ENCODE results near the gene KCNT1. TPM values are rescaled to one million over a fixed set of nuclear protein-coding genes. Genes with fewer than 3 reads are reported as not detected.

Gene KCNT1
- total and polyA plus RNA-seq, 10 of the 15 experiments (the other 5 are each of a cell fraction or from before 2014, with no cell fraction given): not detected

Other genes with a start within 250 kb of the KCNT1 start
Only the 7 nearest of the 9 such genes appear.
- 78.5 and 86.9 TPM in 2 replicates for gene MRPS2, start 201.5 kb upstream of the KCNT1 start, total RNA-seq (2014; rRNA removed)
- 33.4 and 42.2 TPM in 2 replicates for gene MRPS2, start 201.5 kb upstream of the KCNT1 start, total RNA-seq (2014; rRNA removed; fragmentation: Illumina TruSeq; extraction: Trizol)
- gene MRPS2, start 201.5 kb upstream of the KCNT1 start, total RNA-seq (2021): 63.8 and 67.7 TPM in 2 replicates
- 24.1 and 71.4 TPM in 2 replicates for gene MRPS2, start 201.5 kb upstream of the KCNT1 start, polyA plus RNA-seq (2011; rRNA removed)
- 14.3 and 61.9 TPM in 2 replicates for gene MRPS2, start 201.5 kb upstream of the KCNT1 start, polyA plus RNA-seq (2014; fragmentation: Illumina TruSeq; extraction: Trizol)
- gene MRPS2, start 201.5 kb upstream of the KCNT1 start, polyA plus RNA-seq (2014; fragmentation: Nextera tagmentation; extraction: Ambion mirVana): 10 to 100 TPM in 1 of 2 experiments, 1 to 10 TPM in 1; 3.3 to 14.5 TPM
- 103 and 115 TPM in 2 replicates for gene MRPS2, start 201.5 kb upstream of the KCNT1 start, polyA plus RNA-seq (2014; rRNA removed)
- 100 to 1,000 TPM in 1 of 2 experiments, 10 to 100 TPM in 1; 97.8 to 101 TPM for gene MRPS2, start 201.5 kb upstream of the KCNT1 start, polyA plus RNA-seq (2016; fragmentation: Nextera tagmentation; extraction: Ambion mirVana)
- gene LCN1, start 180.7 kb upstream of the KCNT1 start, total RNA-seq (2014; rRNA removed): not detected in 2 replicates
- gene LCN1, start 180.7 kb upstream of the KCNT1 start, total RNA-seq (2014; rRNA removed; fragmentation: Illumina TruSeq; extraction: Trizol): not detected in 2 replicates
- gene LCN1, start 180.7 kb upstream of the KCNT1 start, total RNA-seq (2021): not detected in 2 replicates
- gene LCN1, start 180.7 kb upstream of the KCNT1 start, polyA plus RNA-seq (2011; rRNA removed): not detected in 2 replicates
- gene LCN1, start 180.7 kb upstream of the KCNT1 start, polyA plus RNA-seq (2014; fragmentation: Illumina TruSeq; extraction: Trizol): not detected in 2 replicates
- gene LCN1, start 180.7 kb upstream of the KCNT1 start, polyA plus RNA-seq (2014; fragmentation: Nextera tagmentation; extraction: Ambion mirVana): not detected
- not detected in 2 replicates for gene LCN1, start 180.7 kb upstream of the KCNT1 start, polyA plus RNA-seq (2014; rRNA removed)
- not detected for gene LCN1, start 180.7 kb upstream of the KCNT1 start, polyA plus RNA-seq (2016; fragmentation: Nextera tagmentation; extraction: Ambion mirVana)
- not detected in 2 replicates for gene OBP2A, start 156.1 kb upstream of the KCNT1 start, total RNA-seq (2014; rRNA removed)
- gene OBP2A, start 156.1 kb upstream of the KCNT1 start, total RNA-seq (2014; rRNA removed; fragmentation: Illumina TruSeq; extraction: Trizol): not detected in 2 replicates
- gene OBP2A, start 156.1 kb upstream of the KCNT1 start, total RNA-seq (2021): not detected in 2 replicates
- gene OBP2A, start 156.1 kb upstream of the KCNT1 start, polyA plus RNA-seq (2011; rRNA removed): not detected in 2 replicates
- gene OBP2A, start 156.1 kb upstream of the KCNT1 start, polyA plus RNA-seq (2014; fragmentation: Illumina TruSeq; extraction: Trizol): not detected in 2 replicates
- not detected for gene OBP2A, start 156.1 kb upstream of the KCNT1 start, polyA plus RNA-seq (2014; fragmentation: Nextera tagmentation; extraction: Ambion mirVana)
- not detected in 2 replicates for gene OBP2A, start 156.1 kb upstream of the KCNT1 start, polyA plus RNA-seq (2014; rRNA removed)
- gene OBP2A, start 156.1 kb upstream of the KCNT1 start, polyA plus RNA-seq (2016; fragmentation: Nextera tagmentation; extraction: Ambion mirVana): not detected
- not detected in 2 replicates for gene PAEP, start 140.4 kb upstream of the KCNT1 start, total RNA-seq (2014; rRNA removed)
- not detected in 2 replicates for gene PAEP, start 140.4 kb upstream of the KCNT1 start, total RNA-seq (2014; rRNA removed; fragmentation: Illumina TruSeq; extraction: Trizol)
- not detected in 2 replicates for gene PAEP, start 140.4 kb upstream of the KCNT1 start, total RNA-seq (2021)
- not detected in 2 replicates for gene PAEP, start 140.4 kb upstream of the KCNT1 start, polyA plus RNA-seq (2011; rRNA removed)
- gene PAEP, start 140.4 kb upstream of the KCNT1 start, polyA plus RNA-seq (2014; fragmentation: Illumina TruSeq; extraction: Trizol): not detected in 2 replicates
- gene PAEP, start 140.4 kb upstream of the KCNT1 start, polyA plus RNA-seq (2014; fragmentation: Nextera tagmentation; extraction: Ambion mirVana): not detected
- gene PAEP, start 140.4 kb upstream of the KCNT1 start, polyA plus RNA-seq (2014; rRNA removed): not detected in 2 replicates
- not detected for gene PAEP, start 140.4 kb upstream of the KCNT1 start, polyA plus RNA-seq (2016; fragmentation: Nextera tagmentation; extraction: Ambion mirVana)
- gene GLT6D1, start 62.6 kb upstream of the KCNT1 start, total RNA-seq (2014; rRNA removed): not detected in 2 replicates
- gene GLT6D1, start 62.6 kb upstream of the KCNT1 start, total RNA-seq (2014; rRNA removed; fragmentation: Illumina TruSeq; extraction: Trizol): not detected in 2 replicates
- not detected in 2 replicates for gene GLT6D1, start 62.6 kb upstream of the KCNT1 start, total RNA-seq (2021)
- not detected in 2 replicates for gene GLT6D1, start 62.6 kb upstream of the KCNT1 start, polyA plus RNA-seq (2011; rRNA removed)
- not detected in 2 replicates for gene GLT6D1, start 62.6 kb upstream of the KCNT1 start, polyA plus RNA-seq (2014; fragmentation: Illumina TruSeq; extraction: Trizol)
- not detected for gene GLT6D1, start 62.6 kb upstream of the KCNT1 start, polyA plus RNA-seq (2014; fragmentation: Nextera tagmentation; extraction: Ambion mirVana)
- not detected in 2 replicates for gene GLT6D1, start 62.6 kb upstream of the KCNT1 start, polyA plus RNA-seq (2014; rRNA removed)
- not detected for gene GLT6D1, start 62.6 kb upstream of the KCNT1 start, polyA plus RNA-seq (2016; fragmentation: Nextera tagmentation; extraction: Ambion mirVana)
- gene LCN9, start 38.9 kb upstream of the KCNT1 start, total RNA-seq (2014; rRNA removed): not detected in 2 replicates
- gene LCN9, start 38.9 kb upstream of the KCNT1 start, total RNA-seq (2014; rRNA removed; fragmentation: Illumina TruSeq; extraction: Trizol): not detected in 2 replicates
- not detected in 2 replicates for gene LCN9, start 38.9 kb upstream of the KCNT1 start, total RNA-seq (2021)
- not detected in 2 replicates for gene LCN9, start 38.9 kb upstream of the KCNT1 start, polyA plus RNA-seq (2011; rRNA removed)
- gene LCN9, start 38.9 kb upstream of the KCNT1 start, polyA plus RNA-seq (2014; fragmentation: Illumina TruSeq; extraction: Trizol): not detected in 2 replicates
- gene LCN9, start 38.9 kb upstream of the KCNT1 start, polyA plus RNA-seq (2014; fragmentation: Nextera tagmentation; extraction: Ambion mirVana): not detected
- not detected in 2 replicates for gene LCN9, start 38.9 kb upstream of the KCNT1 start, polyA plus RNA-seq (2014; rRNA removed)
- not detected for gene LCN9, start 38.9 kb upstream of the KCNT1 start, polyA plus RNA-seq (2016; fragmentation: Nextera tagmentation; extraction: Ambion mirVana)
- gene SOHLH1, start 2.7 kb upstream of the KCNT1 start, total RNA-seq (2014; rRNA removed): not detected in 2 replicates
- gene SOHLH1, start 2.7 kb upstream of the KCNT1 start, total RNA-seq (2014; rRNA removed; fragmentation: Illumina TruSeq; extraction: Trizol): not detected in 2 replicates
- not detected in 2 replicates for gene SOHLH1, start 2.7 kb upstream of the KCNT1 start, total RNA-seq (2021)
- 0.06 TPM in 1 of 2 replicates, not detected in the other for gene SOHLH1, start 2.7 kb upstream of the KCNT1 start, polyA plus RNA-seq (2011; rRNA removed)
- not detected in 2 replicates for gene SOHLH1, start 2.7 kb upstream of the KCNT1 start, polyA plus RNA-seq (2014; fragmentation: Illumina TruSeq; extraction: Trizol)
- gene SOHLH1, start 2.7 kb upstream of the KCNT1 start, polyA plus RNA-seq (2014; fragmentation: Nextera tagmentation; extraction: Ambion mirVana): not detected
- not detected in 2 replicates for gene SOHLH1, start 2.7 kb upstream of the KCNT1 start, polyA plus RNA-seq (2014; rRNA removed)
- not detected for gene SOHLH1, start 2.7 kb upstream of the KCNT1 start, polyA plus RNA-seq (2016; fragmentation: Nextera tagmentation; extraction: Ambion mirVana)

Data from GM12878 (cell line).